Astrocyte (in vitro differentiated cells and primary cell): Measurements from ENCODE around the gene CCDC141. TPM values are rescaled to one million over a fixed set of nuclear protein-coding genes. Genes with fewer than 3 reads are reported as not detected.

ENCODE experiments used
- DNase-seq: peaks from one replicate; pipeline ENCODE4 v3.0.0-alpha.2; 2010; ENCODE audit warnings: low read depth
- FAIRE-seq: peaks from 2 replicates; lab custom pipeline; 2011; peaks lifted over from hg19 to GRCh38; lab: Jason Lieb, UNC
- H2AFZ ChIP-seq: 2 replicates; pipeline ENCODE4 v1.6.0; 2012; ENCODE audit warnings: low read depth, low read length, inconsistent platforms
- H3K27ac ChIP-seq: 2 replicates; pipeline ENCODE4 v1.5.1; 2011; ENCODE audit warnings: low read depth, low read length, inconsistent platforms
- H3K27me3 ChIP-seq: 2 replicates; pipeline ENCODE4 v1.6.0; 2011; ENCODE audit warnings: low read length, inconsistent platforms; ENCODE audit not compliant: insufficient read depth
- H3K36me3 ChIP-seq: 2 replicates; pipeline ENCODE4 v1.5.1; 2011; ENCODE audit warnings: low read length, inconsistent platforms; ENCODE audit not compliant: insufficient read depth
- H3K4me1 ChIP-seq: 2 replicates; pipeline ENCODE4 v1.5.1; 2011; ENCODE audit warnings: low read length, inconsistent platforms; ENCODE audit not compliant: insufficient read depth
- H3K4me2 ChIP-seq: 2 replicates; pipeline ENCODE4 v1.6.0; 2012; ENCODE audit warnings: low read length, inconsistent platforms
- H3K4me3 ChIP-seq: 2 replicates; pipeline ENCODE4 v1.5.1; 2011; ENCODE audit warnings: low read depth, mild to moderate bottlenecking, low read length, inconsistent platforms; ENCODE audit not compliant: insufficient read depth
- H3K79me2 ChIP-seq: 2 replicates; pipeline ENCODE4 v1.6.0; 2012; ENCODE audit warnings: mild to moderate bottlenecking, low read length, inconsistent platforms; ENCODE audit not compliant: insufficient read depth
- H3K9ac ChIP-seq: 2 replicates; pipeline ENCODE4 v1.6.0; 2012; ENCODE audit warnings: mild to moderate bottlenecking, low read length, inconsistent platforms
- H3K9me3 ChIP-seq: 2 replicates; pipeline ENCODE4 v1.5.1; 2012; ENCODE audit warnings: low read depth, mild to moderate bottlenecking, low read length, inconsistent platforms; ENCODE audit not compliant: insufficient read depth
- H4K20me1 ChIP-seq: 2 replicates; pipeline ENCODE4 v1.6.0; 2012; ENCODE audit warnings: low read length, inconsistent platforms; ENCODE audit not compliant: insufficient read depth
- H3K27ac Mint-ChIP-seq: one replicate; pipeline ENCODE4 v1.8.0; 2021; ENCODE audit warnings: mild to moderate bottlenecking, mixed read lengths; ENCODE audit not compliant: unreplicated experiment
- H3K27me3 Mint-ChIP-seq: one replicate; pipeline ENCODE4 v1.8.0; 2021; ENCODE audit warnings: low read depth, mixed read lengths; ENCODE audit not compliant: unreplicated experiment
- H3K36me3 Mint-ChIP-seq: one replicate; pipeline ENCODE4 v1.8.0; 2021; ENCODE audit warnings: low read depth, mixed read lengths; ENCODE audit not compliant: unreplicated experiment
- H3K4me1 Mint-ChIP-seq: one replicate; pipeline ENCODE4 v1.8.0; 2021; ENCODE audit warnings: low read depth, mixed read lengths; ENCODE audit not compliant: unreplicated experiment
- H3K4me3 Mint-ChIP-seq: one replicate; pipeline ENCODE4 v1.8.0; 2021; ENCODE audit warnings: mild to moderate bottlenecking, moderate library complexity, mixed read lengths; ENCODE audit not compliant: unreplicated experiment
- H3K9me3 Mint-ChIP-seq: one replicate; pipeline ENCODE4 v1.8.0; 2021; ENCODE audit warnings: mild to moderate bottlenecking, mixed read lengths; ENCODE audit not compliant: unreplicated experiment
- EZH2 ChIP-seq: IDR thresholded peaks from 2 replicates; pipeline ENCODE4 v1.6.1; 2012; ENCODE audit warnings: mild to moderate bottlenecking, low read length, inconsistent platforms; ENCODE audit not compliant: insufficient read depth
- total RNA-seq: library from RNA; stranded (reverse); gene quantifications from 2 replicates; pipeline ENCODE4 v1.2.1, GENCODE V29; 2021
- TF ChIP-seq, protein P1 (sequence below): IDR thresholded peaks from 2 replicates; pipeline ENCODE4 v1.5.1; 2011; ENCODE audit warnings: low read depth, mild to moderate bottlenecking, inconsistent platforms, low read length, moderate library complexity; ENCODE audit not compliant: insufficient read depth

Gene CCDC141
- total RNA-seq, 1 donor from 2014 or later, result 0.18 TPM

DNA sequence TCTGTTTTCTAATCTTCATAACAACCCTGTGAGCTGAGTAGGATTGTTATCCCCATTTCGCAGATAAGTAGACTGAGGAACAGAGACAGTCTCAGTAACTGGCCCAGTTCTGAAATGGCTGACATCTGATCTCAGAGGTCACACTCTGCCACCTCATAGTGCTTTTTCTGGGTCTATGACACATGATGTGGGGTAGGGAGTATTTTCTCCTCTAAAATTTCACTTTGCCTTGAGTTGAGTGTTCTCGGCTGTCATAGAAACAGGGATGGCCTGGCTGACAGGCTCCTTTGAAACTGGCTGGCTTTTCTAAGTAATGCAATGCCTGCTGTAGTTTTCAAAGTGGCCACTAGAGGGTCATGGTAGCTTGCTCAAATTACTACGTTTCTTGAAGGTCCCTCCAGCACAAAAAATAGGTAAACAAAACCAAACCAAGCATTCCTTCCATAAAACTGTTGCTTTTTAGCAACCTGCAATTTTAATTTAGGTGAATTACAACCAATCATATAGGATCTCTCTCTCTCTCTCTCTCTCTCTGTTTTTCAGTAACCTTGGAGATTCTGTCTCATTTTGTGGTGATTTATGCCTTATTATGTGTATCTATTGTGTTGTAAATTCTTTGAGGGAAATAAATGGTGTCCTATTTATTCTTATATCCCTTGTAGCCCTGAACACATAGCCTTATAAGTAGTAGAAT lies 158.5 kb downstream of the CCDC141 start:
- H3K36me3 ChIP-seq, result no peaks in the 10 kb centered on the region
- no peak overlapping the region for H3K4me2 ChIP-seq
- Mint-ChIP-seq H3K9me3 (no peaks in the 10 kb centered on the region), H3K36me3 (no peaks in the 10 kb centered on the region), H3K4me3 (no peak overlapping the region), H3K4me1 (peaks cover 2% of the 10 kb centered on the region), H3K27me3 (no peaks in the 10 kb centered on the region), H3K27ac (no peak overlapping the region)
- no peaks in the 10 kb centered on the region for H3K9me3 ChIP-seq
- TF ChIP-seq, protein P1, sequence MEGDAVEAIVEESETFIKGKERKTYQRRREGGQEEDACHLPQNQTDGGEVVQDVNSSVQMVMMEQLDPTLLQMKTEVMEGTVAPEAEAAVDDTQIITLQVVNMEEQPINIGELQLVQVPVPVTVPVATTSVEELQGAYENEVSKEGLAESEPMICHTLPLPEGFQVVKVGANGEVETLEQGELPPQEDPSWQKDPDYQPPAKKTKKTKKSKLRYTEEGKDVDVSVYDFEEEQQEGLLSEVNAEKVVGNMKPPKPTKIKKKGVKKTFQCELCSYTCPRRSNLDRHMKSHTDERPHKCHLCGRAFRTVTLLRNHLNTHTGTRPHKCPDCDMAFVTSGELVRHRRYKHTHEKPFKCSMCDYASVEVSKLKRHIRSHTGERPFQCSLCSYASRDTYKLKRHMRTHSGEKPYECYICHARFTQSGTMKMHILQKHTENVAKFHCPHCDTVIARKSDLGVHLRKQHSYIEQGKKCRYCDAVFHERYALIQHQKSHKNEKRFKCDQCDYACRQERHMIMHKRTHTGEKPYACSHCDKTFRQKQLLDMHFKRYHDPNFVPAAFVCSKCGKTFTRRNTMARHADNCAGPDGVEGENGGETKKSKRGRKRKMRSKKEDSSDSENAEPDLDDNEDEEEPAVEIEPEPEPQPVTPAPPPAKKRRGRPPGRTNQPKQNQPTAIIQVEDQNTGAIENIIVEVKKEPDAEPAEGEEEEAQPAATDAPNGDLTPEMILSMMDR, result peak; percentile 93
- TF ChIP-seq EZH2, result no peak
- no peak overlapping the region for H3K4me3 ChIP-seq
- H3K27ac ChIP-seq, result no peak overlapping the region
- H3K4me1 ChIP-seq, result no peaks in the 10 kb centered on the region
- H3K9ac ChIP-seq, result no peak overlapping the region
- H4K20me1 ChIP-seq, result no peaks in the 10 kb centered on the region
- H2AFZ ChIP-seq, result no peak overlapping the region
- no peaks in the 10 kb centered on the region for H3K79me2 ChIP-seq
- DNase-seq (peak; percentile 36), FAIRE-seq (peak; percentile 81)
- no peaks in the 10 kb centered on the region for H3K27me3 ChIP-seq

DNA sequence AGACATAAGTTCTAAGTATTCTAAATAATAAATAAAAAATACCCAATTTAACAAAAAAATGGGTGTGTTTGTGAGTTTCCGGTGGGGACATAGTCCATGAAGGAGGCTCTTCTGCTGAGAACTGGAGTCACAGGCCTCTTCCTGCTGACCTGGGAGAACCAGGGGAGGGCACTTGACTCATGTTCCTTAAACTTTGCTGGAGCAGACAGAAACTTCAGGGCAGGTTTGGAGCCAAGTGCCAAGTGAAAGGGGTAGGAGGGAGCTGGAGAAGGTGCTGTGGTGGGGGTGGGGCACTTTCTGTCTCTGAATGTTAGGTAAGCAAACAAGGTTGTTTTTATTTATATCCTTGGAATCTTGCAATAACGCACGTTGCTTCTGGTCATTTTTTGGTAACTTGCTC lies 163.9 kb downstream of the CCDC141 start:
- no peak overlapping the region for H2AFZ ChIP-seq
- no peak for TF ChIP-seq EZH2
- TF ChIP-seq, protein P1, result no peak
- Mint-ChIP-seq H3K4me1 (peaks cover 3% of the 10 kb centered on the region), H3K36me3 (no peaks in the 10 kb centered on the region), H3K27me3 (no peaks in the 10 kb centered on the region), H3K9me3 (no peaks in the 10 kb centered on the region), H3K4me3 (no peak overlapping the region), H3K27ac (no peak overlapping the region)
- DNase-seq, result no peak
- H3K4me1 ChIP-seq, result peaks cover 6% of the 10 kb centered on the region
- no peak for FAIRE-seq
- no peak overlapping the region for H3K4me3 ChIP-seq
- no peaks in the 10 kb centered on the region for H3K27me3 ChIP-seq
- no peaks in the 10 kb centered on the region for H3K9me3 ChIP-seq
- H3K9ac ChIP-seq, result no peak overlapping the region
- H4K20me1 ChIP-seq, result no peaks in the 10 kb centered on the region
- H3K4me2 ChIP-seq, result no peak overlapping the region
- H3K36me3 ChIP-seq, result no peaks in the 10 kb centered on the region
- no peak overlapping the region for H3K27ac ChIP-seq
- H3K79me2 ChIP-seq, result no peaks in the 10 kb centered on the region

DNA sequence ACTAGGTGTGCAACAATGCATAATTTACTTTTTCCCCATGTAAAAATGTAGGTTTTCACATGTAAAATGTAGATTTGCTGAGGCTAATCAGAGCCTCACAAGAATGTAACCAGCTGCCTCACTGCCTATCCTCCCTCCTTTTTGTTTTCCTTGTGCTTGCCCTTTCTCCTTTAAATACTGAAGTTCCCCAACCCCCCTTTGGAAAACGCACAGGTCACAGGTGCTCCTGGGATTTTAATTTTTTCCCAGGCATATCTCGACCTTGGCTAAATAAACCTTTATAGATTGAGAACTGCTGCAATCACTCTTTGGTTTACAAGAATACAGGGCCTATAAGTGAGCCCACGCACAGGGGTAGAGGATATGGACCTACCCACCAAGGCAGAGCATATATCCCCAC lies 165.5 kb downstream of the CCDC141 start:
- TF ChIP-seq, protein P1, result no peak
- no peak for TF ChIP-seq EZH2
- Mint-ChIP-seq H3K36me3 (no peaks in the 10 kb centered on the region), H3K27me3 (no peaks in the 10 kb centered on the region), H3K9me3 (no peaks in the 10 kb centered on the region), H3K4me3 (no peak overlapping the region), H3K4me1 (peaks cover 3% of the 10 kb centered on the region), H3K27ac (no peak overlapping the region)
- no peaks in the 10 kb centered on the region for H3K79me2 ChIP-seq
- no peak overlapping the region for H3K4me2 ChIP-seq
- no peak overlapping the region for H3K9ac ChIP-seq
- FAIRE-seq (no peak), DNase-seq (no peak)
- no peaks in the 10 kb centered on the region for H3K9me3 ChIP-seq
- H3K27me3 ChIP-seq, result no peaks in the 10 kb centered on the region
- no peak overlapping the region for H2AFZ ChIP-seq
- no peaks in the 10 kb centered on the region for H3K36me3 ChIP-seq
- no peak overlapping the region for H3K4me3 ChIP-seq
- no peak overlapping the region for H3K27ac ChIP-seq
- no peaks in the 10 kb centered on the region for H4K20me1 ChIP-seq
- H3K4me1 ChIP-seq, result peaks cover 6% of the 10 kb centered on the region
